PC-3 (cell line): ENCODE results near the gene DNAH9. TPM values are rescaled to one million over a fixed set of nuclear protein-coding genes. Genes with fewer than 3 reads are reported as not detected.
A peak's percentile ranks its signal among the peaks of the same experiment; 100 is the strongest.

ENCODE experiments used
- ATAC-seq: fragments of 200-7000 bp; cut with Tn5 transposase; 2 replicates; pipeline ENCODE4 v1.9.1; 2020; ENCODE audit warnings: mild to moderate bottlenecking, moderate library complexity
- BruUV-seq: library from RNA; stranded (reverse); fragments of 400-500 nt; replicated peaks from 2 replicates; lab custom pipeline; 2021; lab: Mats Ljungman, UMichigan
- CTCF ChIA-PET: fragments of 300-600 bp; sonication (Branson Sonifier 250); formaldehyde crosslinking; loops from one replicate; lab custom pipeline; 2022; ENCODE audit warnings: antibody characterized with exemption; lab: Charles Lee
- POLR2A ChIA-PET: fragments of 300-600 bp; sonication (Branson Sonifier 250); formaldehyde crosslinking; loops from one replicate; lab custom pipeline; 2022; ENCODE audit warnings: antibody characterized with exemption; ENCODE audit not compliant: unreplicated experiment; lab: Charles Lee
- DNase-seq: peaks from one replicate; pipeline ENCODE4 v3.0.0-alpha.2; 2015
- H2AFZ ChIP-seq: fragments of 300-600 bp; sonication (generic); 2 replicates; pipeline ENCODE4 v1.6.0; 2016; ENCODE audit warnings: antibody characterized with exemption, low read length
- H3F3A ChIP-seq: fragments of 300-600 bp; sonication (generic); one replicate; pipeline ENCODE4 v1.6.0; 2017; ENCODE audit warnings: antibody characterized with exemption, low read length, control low read depth, mild to moderate bottlenecking; ENCODE audit not compliant: unreplicated experiment
- H3K27ac ChIP-seq: fragments of 300-600 bp; sonication (generic); 2 replicates; pipeline ENCODE4 v1.5.1; 2016; ENCODE audit warnings: mild to moderate bottlenecking, low read length
- H3K27me3 ChIP-seq: fragments of 300-600 bp; sonication (generic); 2 replicates; pipeline ENCODE4 v1.6.1; 2016; ENCODE audit warnings: low read length, mixed read lengths
- H3K36me3 ChIP-seq: fragments of 300-600 bp; sonication (generic); 2 replicates; pipeline ENCODE4 v1.6.1; 2016; ENCODE audit warnings: low read depth, mixed run types, low read length, mixed read lengths
- H3K4me1 ChIP-seq: fragments of 300-600 bp; sonication (generic); 2 replicates; pipeline ENCODE4 v1.5.1; 2016; ENCODE audit warnings: low read length; ENCODE audit not compliant: insufficient read depth
- H3K4me2 ChIP-seq: fragments of 300-600 bp; sonication (generic); 2 replicates; pipeline ENCODE4 v1.6.0; 2016; ENCODE audit warnings: low read length
- H3K4me3 ChIP-seq: fragments of 300-600 bp; sonication (generic); 2 replicates; pipeline ENCODE4 v1.5.1; 2016; ENCODE audit warnings: mild to moderate bottlenecking, low read length, mixed read lengths
- H3K79me2 ChIP-seq: fragments of 300-600 bp; sonication (generic); 2 replicates; pipeline ENCODE4 v1.6.1; 2017; ENCODE audit warnings: low read length, mixed read lengths
- H3K9ac ChIP-seq: fragments of 300-600 bp; sonication (generic); 2 replicates; pipeline ENCODE4 v1.6.0; 2016; ENCODE audit warnings: mild to moderate bottlenecking, low read length
- H3K9me2 ChIP-seq: fragments of 300-600 bp; sonication (generic); replicated peaks from 2 replicates; pipeline ENCODE4 v1.6.1; 2016; ENCODE audit warnings: mixed run types, low read length, mixed read lengths
- H3K9me3 ChIP-seq: fragments of 300-600 bp; sonication (generic); 2 replicates; pipeline ENCODE4 v1.6.1; 2016; ENCODE audit warnings: low read length, mixed read lengths
- H4K20me1 ChIP-seq: fragments of 300-600 bp; sonication (generic); 2 replicates; pipeline ENCODE4 v1.6.1; 2016; ENCODE audit warnings: low read length, mixed read lengths
- EZH2 ChIP-seq: fragments of 300-600 bp; sonication (generic); IDR thresholded peaks from one replicate; pipeline ENCODE4 v1.6.1; 2017; ENCODE audit warnings: antibody characterized with exemption, mild to moderate bottlenecking, low read length; ENCODE audit not compliant: unreplicated experiment
- EZH2phosphoT487 ChIP-seq: fragments of 300-600 bp; sonication (generic); IDR thresholded peaks from 2 replicates; pipeline ENCODE4 v1.6.1; 2018; ENCODE audit warnings: mild to moderate bottlenecking, antibody characterized with exemption, low read length, borderline replicate concordance
- intact Hi-C: fragments of 100-400 bp; cut with micrococcal nuclease; formaldehyde crosslinking; loops from 2 replicates; pipeline ENCODE4 v1.9.0; 2023
- total RNA-seq: library from RNA; depleted of rRNA; stranded (reverse); fragments of >200 nt; gene quantifications from 2 replicates; pipeline ENCODE4 v1.2.3, GENCODE V29; 2014
- TF ChIP-seq, protein P1 (sequence below): fragments of 300-600 bp; sonication (generic); conservative IDR thresholded peaks from 2 replicates; pipeline ENCODE4 v1.5.1; 2017; ENCODE audit warnings: antibody characterized with exemption, low read depth, mild to moderate bottlenecking, low read length

DNAH9 gene
- total RNA-seq, 1 experiment from 2014 or later = 0.11 TPM

DNA sequence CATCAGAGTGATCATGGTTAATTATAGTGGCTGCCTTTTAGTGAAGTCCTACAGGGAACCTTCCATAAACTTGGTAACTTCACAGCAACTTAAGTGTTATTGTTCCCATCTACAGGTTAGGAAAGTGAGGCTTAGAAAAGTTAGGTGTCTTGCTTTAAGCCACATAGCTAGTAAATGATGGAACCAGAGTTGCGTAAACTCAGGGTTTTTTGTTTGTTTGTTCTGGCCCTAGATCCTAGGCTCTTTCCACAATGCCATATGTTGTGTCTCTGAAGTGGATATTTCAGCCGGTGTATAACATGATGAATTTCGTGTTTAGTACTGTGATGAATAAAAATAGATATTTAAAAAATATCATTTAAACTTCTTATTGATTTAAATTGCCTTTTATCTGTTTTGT lies 27.6 kb downstream of the DNAH9 start:
- CTCF ChIA-PET = no interaction called here
- Histone ChIP-seq H3K79me2 (no peaks in the 10 kb centered on the region), H3K27me3 (0 out of 2 replicates have a peak, but pooled peaks cover 5% of the 10 kb centered on the region), H3F3A (no peaks in the 10 kb centered on the region), H3K4me2 (no peak overlapping the region), H3K4me1 (no peaks in the 10 kb centered on the region), H3K9ac (no peak overlapping the region), H3K4me3 (no peak overlapping the region), H3K9me3 (no peaks in the 10 kb centered on the region), H2AFZ (no peak overlapping the region), H4K20me1 (no peaks in the 10 kb centered on the region), H3K27ac (no peak overlapping the region), H3K9me2 (no peaks in the 10 kb centered on the region), H3K36me3 (no peaks in the 10 kb centered on the region)
- intact Hi-C loops = no loop called here
- TF ChIP-seq EZH2 = no peak
- no peak for TF ChIP-seq EZH2phosphoT487
- TF ChIP-seq, protein P1, sequence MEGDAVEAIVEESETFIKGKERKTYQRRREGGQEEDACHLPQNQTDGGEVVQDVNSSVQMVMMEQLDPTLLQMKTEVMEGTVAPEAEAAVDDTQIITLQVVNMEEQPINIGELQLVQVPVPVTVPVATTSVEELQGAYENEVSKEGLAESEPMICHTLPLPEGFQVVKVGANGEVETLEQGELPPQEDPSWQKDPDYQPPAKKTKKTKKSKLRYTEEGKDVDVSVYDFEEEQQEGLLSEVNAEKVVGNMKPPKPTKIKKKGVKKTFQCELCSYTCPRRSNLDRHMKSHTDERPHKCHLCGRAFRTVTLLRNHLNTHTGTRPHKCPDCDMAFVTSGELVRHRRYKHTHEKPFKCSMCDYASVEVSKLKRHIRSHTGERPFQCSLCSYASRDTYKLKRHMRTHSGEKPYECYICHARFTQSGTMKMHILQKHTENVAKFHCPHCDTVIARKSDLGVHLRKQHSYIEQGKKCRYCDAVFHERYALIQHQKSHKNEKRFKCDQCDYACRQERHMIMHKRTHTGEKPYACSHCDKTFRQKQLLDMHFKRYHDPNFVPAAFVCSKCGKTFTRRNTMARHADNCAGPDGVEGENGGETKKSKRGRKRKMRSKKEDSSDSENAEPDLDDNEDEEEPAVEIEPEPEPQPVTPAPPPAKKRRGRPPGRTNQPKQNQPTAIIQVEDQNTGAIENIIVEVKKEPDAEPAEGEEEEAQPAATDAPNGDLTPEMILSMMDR = no peak
- BruUV-seq = no TSS peak
- POLR2A ChIA-PET = no interaction called here
- ATAC-seq = no peak
- DNase-seq = no peak

DNA sequence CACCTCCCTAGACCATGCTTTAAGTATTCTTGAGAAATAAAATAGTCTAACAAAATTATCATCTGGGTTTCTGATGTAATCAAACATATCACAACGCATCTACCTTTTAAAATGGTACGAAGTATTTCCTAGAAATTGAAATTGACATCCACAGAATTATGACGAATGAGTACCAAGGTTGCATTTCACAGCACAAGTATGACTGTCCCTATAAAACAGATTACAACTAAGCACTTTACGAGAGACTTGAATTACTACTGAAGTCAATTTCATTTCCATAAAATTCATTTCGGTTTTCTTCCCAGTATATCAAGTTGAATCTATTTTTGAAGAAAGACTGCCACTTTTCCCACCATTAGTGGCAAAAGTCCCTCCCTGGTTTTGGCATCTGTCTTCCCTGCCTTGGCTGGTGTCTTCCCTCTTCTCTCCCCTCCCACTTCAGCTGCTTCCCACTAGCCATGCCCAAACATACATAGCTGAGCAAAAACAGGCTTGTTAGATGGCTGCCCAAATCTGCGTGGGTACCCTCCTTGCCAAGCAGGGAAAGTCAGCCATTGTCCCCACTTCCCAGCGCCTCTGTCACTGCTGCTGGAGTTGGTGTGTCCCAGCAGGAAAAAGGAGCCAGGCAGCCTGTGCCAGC lies 29.2 kb downstream of the DNAH9 start:
- Histone ChIP-seq H3K36me3 (no peaks in the 10 kb centered on the region), H3F3A (no peaks in the 10 kb centered on the region), H3K9me3 (no peaks in the 10 kb centered on the region), H3K4me2 (no peak overlapping the region), H3K4me3 (no peak overlapping the region), H3K27ac (no peak overlapping the region), H2AFZ (no peak overlapping the region), H3K27me3 (0 out of 2 replicates have a peak, but pooled peaks cover 5% of the 10 kb centered on the region), H3K9me2 (no peaks in the 10 kb centered on the region), H4K20me1 (no peaks in the 10 kb centered on the region), H3K9ac (no peak overlapping the region), H3K4me1 (no peaks in the 10 kb centered on the region), H3K79me2 (no peaks in the 10 kb centered on the region)
- CTCF ChIA-PET = no interaction called here
- ATAC-seq = no peak
- BruUV-seq = no TSS peak
- TF ChIP-seq, protein P1 = no peak
- TF ChIP-seq EZH2phosphoT487 (no peak), EZH2 (no peak)
- intact Hi-C loops = no loop called here
- POLR2A ChIA-PET = no interaction called here
- no peak for DNase-seq

DNA sequence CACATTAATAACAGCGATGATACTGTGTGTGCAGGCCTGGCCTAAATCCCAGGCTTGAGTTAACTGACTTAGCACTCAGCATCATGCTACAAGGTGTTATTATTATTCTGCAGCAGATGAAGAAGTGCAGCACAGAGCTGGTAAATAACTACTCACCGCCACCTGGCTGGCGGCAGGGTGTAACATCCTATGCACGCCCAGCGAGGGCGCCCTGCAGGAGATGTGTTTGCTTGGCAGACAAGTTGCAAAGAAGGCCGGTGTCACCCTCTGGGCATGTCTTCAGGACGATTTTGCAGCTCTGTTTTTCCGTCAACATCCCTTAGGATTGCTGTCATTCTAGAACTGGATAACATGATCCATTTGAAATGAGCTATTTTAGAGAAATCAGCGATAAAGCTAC lies 30.1 kb downstream of the DNAH9 start:
- H3K27me3 ChIP-seq = 0 out of 2 replicates have a peak, but pooled peaks cover 5% of the 10 kb centered on the region
- H3K79me2 ChIP-seq = no peaks in the 10 kb centered on the region
- no peaks in the 10 kb centered on the region for H3F3A ChIP-seq
- ChIA-PET POLR2A (no interaction called here), CTCF (no interaction called here)
- TF ChIP-seq EZH2 (no peak), EZH2phosphoT487 (no peak)
- TF ChIP-seq, protein P1 = peak; percentile 22; the same call in 1 of the 2 replicates
- H3K4me3 ChIP-seq = no peak overlapping the region
- no peaks in the 10 kb centered on the region for H3K4me1 ChIP-seq
- no peaks in the 10 kb centered on the region for H3K36me3 ChIP-seq
- intact Hi-C loops = no loop called here
- DNase-seq (no peak), ATAC-seq (no peak)
- H3K9me2 ChIP-seq = no peaks in the 10 kb centered on the region
- H3K4me2 ChIP-seq = no peak overlapping the region
- no peak overlapping the region for H2AFZ ChIP-seq
- H4K20me1 ChIP-seq = no peaks in the 10 kb centered on the region
- no peak overlapping the region for H3K27ac ChIP-seq
- H3K9ac ChIP-seq = no peak overlapping the region
- no TSS peak for BruUV-seq
- H3K9me3 ChIP-seq = no peaks in the 10 kb centered on the region
